Lower leg skin (tissue), 4 donors: ENCODE data around the gene BTG4. TPM values are rescaled to one million over a fixed set of nuclear protein-coding genes. Genes with fewer than 3 reads are reported as not detected.

Source experiments
- DNase-seq, 2 donors: peaks; one replicate each; pipeline ENCODE4 v3.0.0-alpha.2; 2019; ENCODE audit warnings: low spot score in 2 of 2
- H3K4me3 ChIP-seq: fragments of 200-600 bp; sonication (generic); 2 replicates; pipeline ENCODE4 v1.5.1; 2017; ENCODE audit warnings: mild to moderate bottlenecking, low read depth; ENCODE audit not compliant: poor library complexity, severe bottlenecking
- CTCF ChIP-seq, 3 donors: fragments of 450-650 bp; IDR thresholded peaks; one replicate each; pipeline ENCODE4 v1.5.1; 2016; ENCODE audit warnings: antibody characterized with exemption in 3 of 3, mild to moderate bottlenecking in 3 of 3, moderate library complexity in 2 of 3
- POLR2A ChIP-seq, 2 donors: fragments of 450-650 bp; IDR thresholded peaks; one replicate each; pipeline ENCODE4 v1.6.1; 2016 to 2017; ENCODE audit warnings: antibody characterized with exemption in 2 of 2, mild to moderate bottlenecking in 1 of 2, moderate library complexity in 1 of 2
- WGBS, 2 donors: methylation state at CpG; one replicate each; pipeline ENCODE4 v1.1.5; 2018; 5-methylcytosine and 5-hydroxymethylcytosine counted together
- intact Hi-C: fragments of 100-400 bp; cut with DNase I; formaldehyde crosslinking; loops from one replicate; pipeline ENCODE4 v1.15.0; 2023; ENCODE audit warnings: low total_unique reads
- total RNA-seq, 4 donors: library from RNA; depleted of rRNA; stranded (reverse); fragments of >200 nt; gene quantifications; one replicate each; pipeline ENCODE4 v1.1.0, GENCODE V29; 2016

Gene BTG4
- total RNA-seq, 4 donors from 2014 or later, result not detected

- DNase-seq, result no peak
- intact Hi-C loops, result no loop called here
- H3K4me3 ChIP-seq, result no peak overlapping the region
- WGBS, 2 donors, result 58 to 71% methylated on average over 4 of the region's 4 CpGs
- no peak for TF ChIP-seq POLR2A (IDR thresholded peaks at IDR 0.05)
- no peak for TF ChIP-seq CTCF (IDR thresholded peaks at IDR 0.05)
These were observed 43.0 kb downstream of the BTG4 start for GRCh38 chr11:111469200-111469599.

- intact Hi-C loops, result no loop called here
- H3K4me3 ChIP-seq, result no peak overlapping the region
- TF ChIP-seq CTCF (IDR thresholded peaks at IDR 0.05) (no peak), POLR2A (IDR thresholded peaks at IDR 0.05) (no peak)
- no peak for DNase-seq
These were observed 45.6 kb downstream of the BTG4 start for GRCh38 chr11:111466615-111467014.

- no peak overlapping the region for H3K4me3 ChIP-seq
- intact Hi-C loops, result no loop called here
- TF ChIP-seq POLR2A (IDR thresholded peaks at IDR 0.05), result no peak
- no peak for TF ChIP-seq CTCF (IDR thresholded peaks at IDR 0.05)
- WGBS, 2 donors, result 76 to 85% methylated on average over 1 of the region's 1 CpG
- no peak for DNase-seq
These were observed 46.8 kb downstream of the BTG4 start for GRCh38 chr11:111465400-111465799.

GRCh38 chr11:111463276-111463675, 48.9 kb downstream of the BTG4 start:
- H3K4me3 ChIP-seq, result no peak overlapping the region
- intact Hi-C loops, result no loop called here
- WGBS, 2 donors, result 93 to 97% methylated on average over 4 of the region's 4 CpGs
- TF ChIP-seq POLR2A (IDR thresholded peaks at IDR 0.05), result no peak
- TF ChIP-seq CTCF (IDR thresholded peaks at IDR 0.05), result no peak
- DNase-seq, result no peak

- WGBS, 2 donors, result 90 to 91% methylated on average over 5 of the region's 5 CpGs
- TF ChIP-seq POLR2A (IDR thresholded peaks at IDR 0.05), result no peak
- TF ChIP-seq CTCF (IDR thresholded peaks at IDR 0.05), result no peak
- peak in 1 of 2 donors; percentile 60 for DNase-seq
- intact Hi-C loops, result no loop called here
- H3K4me3 ChIP-seq, result no peak overlapping the region
These were observed 49.9 kb downstream of the BTG4 start for GRCh38 chr11:111462329-111462728.

GRCh38 chr11:111461460-111462235, 50.5 kb downstream of the BTG4 start:
- intact Hi-C loops, result no loop called here
- H3K4me3 ChIP-seq, result no peak overlapping the region
- TF ChIP-seq POLR2A (IDR thresholded peaks at IDR 0.05) (no peak), CTCF (IDR thresholded peaks at IDR 0.05) (no peak)
- DNase-seq, result peak in 1 of 2 donors; percentile 63
- 57 to 78% methylated on average over 11 of the region's 11 CpGs for WGBS, 2 donors
